ENCODE data around the gene MAP4K4.

DNA sequence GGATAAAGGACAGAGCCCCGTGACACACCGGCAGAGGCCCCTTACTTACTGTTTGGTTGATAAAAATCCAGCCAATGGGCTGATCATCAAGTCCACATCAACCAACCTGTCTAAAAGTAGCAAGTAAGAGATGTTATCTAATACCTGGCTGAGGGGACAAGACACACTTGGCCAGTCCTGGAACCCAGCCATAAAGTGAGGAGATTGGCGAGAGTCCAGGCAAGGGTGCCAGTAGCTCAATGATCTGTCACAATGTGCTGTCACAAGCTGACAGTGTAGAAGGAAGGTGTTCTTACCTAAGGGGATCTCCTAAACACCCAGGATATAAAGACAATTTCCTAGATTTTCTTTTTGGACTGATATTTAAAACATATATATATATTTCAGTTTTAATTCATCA is 232.5 kb downstream of the MAP4K4 start:
- TF ChIP-seq, protein P1, sequence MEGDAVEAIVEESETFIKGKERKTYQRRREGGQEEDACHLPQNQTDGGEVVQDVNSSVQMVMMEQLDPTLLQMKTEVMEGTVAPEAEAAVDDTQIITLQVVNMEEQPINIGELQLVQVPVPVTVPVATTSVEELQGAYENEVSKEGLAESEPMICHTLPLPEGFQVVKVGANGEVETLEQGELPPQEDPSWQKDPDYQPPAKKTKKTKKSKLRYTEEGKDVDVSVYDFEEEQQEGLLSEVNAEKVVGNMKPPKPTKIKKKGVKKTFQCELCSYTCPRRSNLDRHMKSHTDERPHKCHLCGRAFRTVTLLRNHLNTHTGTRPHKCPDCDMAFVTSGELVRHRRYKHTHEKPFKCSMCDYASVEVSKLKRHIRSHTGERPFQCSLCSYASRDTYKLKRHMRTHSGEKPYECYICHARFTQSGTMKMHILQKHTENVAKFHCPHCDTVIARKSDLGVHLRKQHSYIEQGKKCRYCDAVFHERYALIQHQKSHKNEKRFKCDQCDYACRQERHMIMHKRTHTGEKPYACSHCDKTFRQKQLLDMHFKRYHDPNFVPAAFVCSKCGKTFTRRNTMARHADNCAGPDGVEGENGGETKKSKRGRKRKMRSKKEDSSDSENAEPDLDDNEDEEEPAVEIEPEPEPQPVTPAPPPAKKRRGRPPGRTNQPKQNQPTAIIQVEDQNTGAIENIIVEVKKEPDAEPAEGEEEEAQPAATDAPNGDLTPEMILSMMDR (conservative IDR thresholded peaks at IDR 0.05; ENCODE audit: low read length) = no peak
- TF ChIP-seq EZH2phosphoT487 (IDR thresholded peaks at IDR 0.05; ENCODE audit: borderline replicate concordance, low read depth, low read length) = no peak
